Endothelial cell of umbilical vein (primary cell): ENCODE measurements around the gene RDX. TPM values are rescaled to one million over a fixed set of nuclear protein-coding genes. Genes with fewer than 3 reads are reported as not detected.

Source experiments
- BruUV-seq: library from RNA; stranded (reverse); fragments of 400-500 nt; replicated peaks from 2 replicates; lab custom pipeline; 2021; lab: Mats Ljungman, UMichigan
- CTCF ChIA-PET: fragments of 300-600, 350-600 bp; sonication (Branson Sonifier 250); formaldehyde crosslinking; loops from one replicate; lab custom pipeline; 2021; ENCODE audit warnings: antibody characterized with exemption, inconsistent platforms; lab: Charles Lee
- POLR2A ChIA-PET: fragments of 300-600, 350-600 bp; sonication (Branson Sonifier 250); formaldehyde crosslinking; loops from one replicate; lab custom pipeline; 2021; ENCODE audit warnings: antibody characterized with exemption, inconsistent platforms; lab: Charles Lee
- DNase-seq: peaks from one replicate; pipeline ENCODE4 v3.0.0-alpha.2; 2011; ENCODE audit warnings: low read depth, low spot score
- FAIRE-seq: peaks from 2 replicates; lab custom pipeline; 2011; peaks lifted over from hg19 to GRCh38; lab: Jason Lieb, UNC
- H2AFZ ChIP-seq: 2 replicates; pipeline ENCODE4 v1.6.0; 2012; ENCODE audit warnings: low read depth, low read length, control low read depth, inconsistent platforms
- H3K27ac ChIP-seq: 2 replicates; pipeline ENCODE4 v1.5.1; 2011; ENCODE audit warnings: low read depth, mild to moderate bottlenecking, control low read depth, low read length, moderate library complexity; ENCODE audit not compliant: insufficient read depth
- H3K27me3 ChIP-seq, 2 experiments: 2 replicates each; pipeline versions ENCODE4 v1.6.0 to v1.6.1; 2011; ENCODE audit warnings: low read length in 2 of 2, mixed read lengths in 1 of 2; ENCODE audit not compliant: control insufficient read depth in 2 of 2, insufficient read depth in 2 of 2
- H3K36me3 ChIP-seq, 2 experiments: 2 replicates in 1 of 2; 3 replicates in 1 of 2; pipeline ENCODE4 v1.5.1; 2011; ENCODE audit warnings: low read length in 2 of 2, mild to moderate bottlenecking in 1 of 2, moderate library complexity in 1 of 2; ENCODE audit not compliant: control insufficient read depth in 2 of 2, insufficient read depth in 2 of 2; ENCODE audit errors: extremely low read depth in 1 of 2
- H3K4me1 ChIP-seq: 3 replicates; pipeline ENCODE4 v1.5.1; 2011; ENCODE audit warnings: mild to moderate bottlenecking, low read length; ENCODE audit not compliant: control insufficient read depth, insufficient read depth; ENCODE audit errors: extremely low read depth
- H3K4me2 ChIP-seq: 2 replicates; pipeline ENCODE4 v1.6.1; 2011; ENCODE audit warnings: low read length, control low read depth, mixed read lengths; ENCODE audit not compliant: insufficient read depth
- H3K4me3 ChIP-seq, 3 experiments: fragments of 200-600 bp in 1 of 3; sonication (generic), shearing (Covaris generic) in 1 of 3; replicated peaks in 1 of 3; 2 replicates each; pipeline ENCODE4 v1.5.1; 2011 to 2016; ENCODE audit warnings: control low read depth in 3 of 3, low read length in 3 of 3, mild to moderate bottlenecking in 2 of 3, inconsistent platforms in 1 of 3, low read depth in 1 of 3, moderate library complexity in 1 of 3; ENCODE audit not compliant: insufficient read depth in 1 of 3
- H3K79me2 ChIP-seq: 2 replicates; pipeline ENCODE4 v1.6.0; 2012; ENCODE audit warnings: low read length, inconsistent platforms; ENCODE audit not compliant: control insufficient read depth, insufficient read depth
- H3K9ac ChIP-seq: replicated peaks from 2 replicates; pipeline ENCODE3; 2011; ENCODE audit warnings: low read length, control low read depth; ENCODE audit not compliant: insufficient read depth; ENCODE audit errors: extremely low read depth
- H3K9me1 ChIP-seq: replicated peaks from 3 replicates; pipeline ENCODE4 v1.6.0; 2011; ENCODE audit warnings: mild to moderate bottlenecking, low read length; ENCODE audit not compliant: control insufficient read depth, insufficient read depth; ENCODE audit errors: extremely low read depth
- H3K9me3 ChIP-seq: replicated peaks from 2 replicates; pipeline ENCODE4 v1.5.1; 2012; ENCODE audit warnings: low read length, inconsistent platforms; ENCODE audit not compliant: control insufficient read depth, insufficient read depth
- H4K20me1 ChIP-seq: replicated peaks from 2 replicates; pipeline ENCODE3; 2011; ENCODE audit warnings: mild to moderate bottlenecking, low read length; ENCODE audit not compliant: control insufficient read depth, insufficient read depth; ENCODE audit errors: extremely low read depth
- CTCF ChIP-seq, 2 donors: IDR thresholded peaks; 1 replicate in 1 of 2; 2 replicates in 1 of 2; pipeline ENCODE4 v1.5.1; 2011; ENCODE audit warnings: low read length in 2 of 2, mild to moderate bottlenecking in 2 of 2, moderate library complexity in 2 of 2, control low read depth in 1 of 2, inconsistent platforms in 1 of 2, low read depth in 1 of 2; ENCODE audit not compliant: insufficient read depth in 1 of 2; ENCODE audit errors: extremely low read depth in 1 of 2
- EZH2 ChIP-seq: IDR thresholded peaks from 2 replicates; pipeline ENCODE4 v1.6.1; 2012; ENCODE audit warnings: borderline replicate concordance, low read depth, mild to moderate bottlenecking, moderate library complexity, low read length, inconsistent platforms; ENCODE audit not compliant: severe bottlenecking
- FOS ChIP-seq: IDR thresholded peaks from 2 replicates; pipeline ENCODE4 v1.6.1; 2011; ENCODE audit warnings: mild to moderate bottlenecking, low read length, moderate library complexity, borderline replicate concordance; ENCODE audit not compliant: insufficient read depth
- GATA2 ChIP-seq: IDR thresholded peaks from 2 replicates; pipeline ENCODE4 v1.7.0; 2011; ENCODE audit warnings: low read depth, mild to moderate bottlenecking, moderate library complexity, mixed read lengths, low read length; ENCODE audit not compliant: insufficient read length, insufficient read depth
- JUN ChIP-seq: IDR thresholded peaks from 2 replicates; pipeline ENCODE4 v1.6.1; 2011; ENCODE audit warnings: borderline replicate concordance, low read depth; ENCODE audit not compliant: insufficient read length, insufficient read depth
- MAX ChIP-seq: IDR thresholded peaks from 2 replicates; pipeline ENCODE4 v1.6.1; 2011; ENCODE audit not compliant: insufficient read depth, insufficient read length
- MYC ChIP-seq: IDR thresholded peaks from one replicate; pipeline ENCODE4 v1.6.1; 2011; ENCODE audit warnings: mild to moderate bottlenecking, low read depth, low read length
- POLR2A ChIP-seq: IDR thresholded peaks from 2 replicates; pipeline ENCODE4 v1.6.1; 2012; ENCODE audit warnings: low read depth, mild to moderate bottlenecking, control low read depth, low read length
- POLR2AphosphoS5 ChIP-seq: IDR thresholded peaks from 2 replicates; pipeline ENCODE4 v1.6.1; 2012; ENCODE audit warnings: low read depth, mild to moderate bottlenecking, control low read depth, low read length, moderate library complexity; ENCODE audit not compliant: insufficient read depth
- dilution Hi-C: fragments of 300-500 bp; cut with MboI; formaldehyde crosslinking; loops from one replicate; pipeline ENCODE4 v1.15.0; 2019; ENCODE audit warnings: low sequenced_read_pairs; ENCODE audit not compliant: extremely low pct_ligation_motif_present
- intact Hi-C: fragments of 100-400 bp; cut with micrococcal nuclease; formaldehyde crosslinking; loops from one replicate; pipeline ENCODE4 v1.10.0; 2022
- polyA plus RNA-seq, 4 experiments: library from polyadenylated mRNA; depleted of rRNA in 3 of 4; stranded (reverse) in 3 of 4; unstranded in 1 of 4; fragments of >200 nt; gene quantifications; 2 replicates each; pipeline versions ENCODE4 v1.2.1 to v1.2.3, GENCODE V29; 2011 to 2012; ENCODE audit warnings: missing spikeins in 1 of 4
- total RNA-seq: library from RNA; stranded (reverse); gene quantifications from 2 replicates; pipeline ENCODE4 v1.2.3, GENCODE V29; 2021

RDX gene
- total and polyA plus RNA-seq, 2 donors (not counting 3 experiments of a cell fraction or from before 2014, with no cell fraction given): 47.9 to 280 TPM

GRCh38 chr11:110295086-110295485 is 1.3 kb downstream of the RDX start:
- dilution Hi-C loops: no loop called here
- H2AFZ ChIP-seq: no peak overlapping the region
- peaks cover 13% of the 10 kb centered on the region for H4K20me1 ChIP-seq
- no TSS peak for BruUV-seq
- peak overlapping the region; percentile 98 for H3K4me2 ChIP-seq
- H3K27me3 ChIP-seq: no peaks in the 10 kb centered on the region
- H3K9me1 ChIP-seq: no peaks in the 10 kb centered on the region
- intact Hi-C loops: no loop called here
- no peaks in the 10 kb centered on the region for H3K9me3 ChIP-seq
- peak overlapping the region; percentile 96 for H3K27ac ChIP-seq
- peak overlapping the region; percentile 99 for H3K9ac ChIP-seq
- DNase-seq (no peak), FAIRE-seq (peak; percentile 21)
- peaks cover 0 to 2% of the 10 kb centered on the region in 2 experiments for H3K36me3 ChIP-seq
- H3K4me1 ChIP-seq: peaks cover 34% of the 10 kb centered on the region
- CTCF ChIA-PET: interaction anchor here (1.5 to 2.8 kb wide), 3 partner anchors 72 to 94 kb away, joined by 6 to 19 read pairs (median 12); no protein-coding TSS in a partner anchor
- H3K4me3 ChIP-seq: peak overlapping the region; percentile 94 to 96 (median 95)
- peaks cover 60% of the 10 kb centered on the region for H3K79me2 ChIP-seq
- POLR2A ChIA-PET: interaction anchor here (0.7 kb wide), 1 partner anchor 82 kb away, joined by 3 read pairs; no protein-coding TSS in a partner anchor
- TF ChIP-seq MAX (no peak), POLR2AphosphoS5 (no peak), FOS (no peak), POLR2A (no peak), MYC (no peak), EZH2 (no peak), GATA2 (no peak), JUN (no peak), CTCF (IDR thresholded peaks at IDR 0.05; ENCODE audit: extremely low read depth in 1 of 2, insufficient read depth in 1 of 2, low read depth in 1 of 2, low read length in 2 of 2) (no peak)
